HepG2 (cell line): ENCODE results near the gene EMILIN3. TPM values are rescaled to one million over a fixed set of nuclear protein-coding genes. Genes with fewer than 3 reads are reported as not detected.
A peak's percentile ranks its signal among the peaks of the same experiment; 100 is the strongest.

Experiments used
- CCDC6 ChIP-seq: sonication (generic); formaldehyde crosslinking; IDR thresholded peaks from 2 replicates; pipeline ENCODE4 v1.8.1; 2022; ENCODE audit warnings: mild to moderate bottlenecking, missing genetic modification reagents, moderate library complexity
- IKZF4 ChIP-seq: sonication (generic); formaldehyde crosslinking; IDR thresholded peaks from 2 replicates; pipeline ENCODE4 v1.5.1; 2020; ENCODE audit warnings: borderline replicate concordance, mild to moderate bottlenecking, low read depth, missing genetic modification reagents; ENCODE audit errors: not compliant biosample characterization
- IKZF5 ChIP-seq: IDR thresholded peaks from 2 replicates; pipeline ENCODE4 v1.6.1; 2018; ENCODE audit warnings: missing genetic modification reagents, mild to moderate bottlenecking, missing compliant biosample characterization
- JARID2 ChIP-seq: sonication (generic); formaldehyde crosslinking; IDR thresholded peaks from 2 replicates; pipeline ENCODE4 v1.8.1; 2023; ENCODE audit warnings: missing genetic modification reagents, inconsistent platforms; ENCODE audit not compliant: insufficient replicate concordance
- KAT8 ChIP-seq: IDR thresholded peaks from 2 replicates; pipeline ENCODE4 v1.6.1; 2016; ENCODE audit warnings: missing genetic modification reagents, missing compliant biosample characterization
- MAFK ChIP-seq, 2 experiments: IDR thresholded peaks in 1 of 2; conservative IDR thresholded peaks in 1 of 2; 2 replicates each; pipeline ENCODE4 v1.6.1; 2011; ENCODE audit warnings: improper control_type of control experiment in 2 of 2, low read length in 2 of 2
- MED13 ChIP-seq: sonication (generic); formaldehyde crosslinking; IDR thresholded peaks from 2 replicates; pipeline ENCODE4 v1.5.0; 2020; ENCODE audit warnings: missing genetic modification reagents
- NFKBIZ ChIP-seq: IDR thresholded peaks from 2 replicates; pipeline ENCODE4 v1.6.1; 2018; ENCODE audit warnings: missing genetic modification reagents, missing compliant biosample characterization
- NR3C1 ChIP-seq: sonication (generic); formaldehyde crosslinking; IDR thresholded peaks from 2 replicates; pipeline ENCODE4 v1.4.0; 2020; ENCODE audit warnings: missing genetic modification reagents
- PAX8 ChIP-seq: sonication (generic); formaldehyde crosslinking; IDR thresholded peaks from 2 replicates; pipeline ENCODE4 v1.8.0; 2022; ENCODE audit warnings: mild to moderate bottlenecking, missing genetic modification reagents, borderline replicate concordance
- PPARG ChIP-seq: conservative IDR thresholded peaks from 2 replicates; pipeline ENCODE4 v1.6.1; 2016; ENCODE audit warnings: missing biosample characterization, missing genetic modification reagents
- RCOR2 ChIP-seq: IDR thresholded peaks from 2 replicates; pipeline ENCODE4 v1.6.1; 2016; ENCODE audit warnings: missing biosample characterization, missing genetic modification reagents
- RXRB ChIP-seq: IDR thresholded peaks from 2 replicates; pipeline ENCODE4 v1.6.1; 2016; ENCODE audit warnings: borderline replicate concordance, missing genetic modification reagents, missing compliant biosample characterization
- SMAD9 ChIP-seq: sonication (generic); formaldehyde crosslinking; IDR thresholded peaks from 2 replicates; pipeline ENCODE4 v1.5.1; 2020; ENCODE audit warnings: mild to moderate bottlenecking, missing genetic modification reagents
- U2AF1 ChIP-seq: fragments of 200-400 bp; formaldehyde crosslinking; optimal IDR thresholded peaks from 2 replicates; pipeline ENCODE3; 2017; ENCODE audit warnings: mild to moderate bottlenecking, low read depth, low read length
- ZFP36L2 ChIP-seq: sonication (generic); formaldehyde crosslinking; IDR thresholded peaks from 2 replicates; pipeline ENCODE4 v1.4.0; 2020; ENCODE audit warnings: missing genetic modification reagents
- ZNF260 ChIP-seq: sonication (generic); formaldehyde crosslinking; IDR thresholded peaks from 2 replicates; pipeline ENCODE4 v1.4.0; 2020; ENCODE audit warnings: missing genetic modification reagents, low read depth, mild to moderate bottlenecking, borderline replicate concordance
- ZNF609 ChIP-seq: sonication (generic); formaldehyde crosslinking; IDR thresholded peaks from 2 replicates; pipeline ENCODE4 v1.4.0; 2020; ENCODE audit warnings: mild to moderate bottlenecking, missing genetic modification reagents, borderline replicate concordance
- ZNF768 ChIP-seq: sonication (generic); formaldehyde crosslinking; IDR thresholded peaks from 2 replicates; pipeline ENCODE4 v1.4.0; 2020; ENCODE audit warnings: missing genetic modification reagents
- polyA plus RNA-seq, 8 experiments: library from polyadenylated mRNA; depleted of rRNA in 3 of 8; stranded (reverse) in 7 of 8; unstranded in 1 of 8; fragments of >200 nt; fragmentation: Illumina TruSeq in 4 of 8; extraction: Trizol in 4 of 8; gene quantifications; 2 replicates each; pipeline versions ENCODE4 v1.2.1 to v1.2.3, GENCODE V29; 2011 to 2016; ENCODE audit warnings: low read depth in 4 of 8, missing spikeins in 1 of 8, mixed read lengths in 1 of 8; ENCODE audit not compliant: insufficient read depth in 1 of 8
- total RNA-seq, 5 experiments: library from RNA; depleted of rRNA; stranded (reverse); fragments of >200 nt; fragmentation: Illumina TruSeq; extraction: Trizol; gene quantifications; 2 replicates each; pipeline ENCODE4 v1.2.3, GENCODE V29; 2016; ENCODE audit warnings: low read depth in 1 of 5
- TF ChIP-seq, protein P1 (sequence below): sonication (generic); formaldehyde crosslinking; IDR thresholded peaks from 2 replicates; pipeline ENCODE4 v1.4.0; 2020; ENCODE audit warnings: missing genetic modification reagents
- TF ChIP-seq, protein P2 (sequence below): sonication (generic); formaldehyde crosslinking; IDR thresholded peaks from 2 replicates; pipeline ENCODE4 v1.4.0; 2020; ENCODE audit warnings: missing genetic modification reagents

Gene EMILIN3
- total and polyA plus RNA-seq, 2 of the 13 experiments (the other 11 are each of a cell fraction or from before 2014, with no cell fraction given), result 0.25 to 0.29 TPM

- TF ChIP-seq SMAD9 (CRISPR knock-in tag), result no peak
- no peak for TF ChIP-seq U2AF1
- TF ChIP-seq, protein P1, sequence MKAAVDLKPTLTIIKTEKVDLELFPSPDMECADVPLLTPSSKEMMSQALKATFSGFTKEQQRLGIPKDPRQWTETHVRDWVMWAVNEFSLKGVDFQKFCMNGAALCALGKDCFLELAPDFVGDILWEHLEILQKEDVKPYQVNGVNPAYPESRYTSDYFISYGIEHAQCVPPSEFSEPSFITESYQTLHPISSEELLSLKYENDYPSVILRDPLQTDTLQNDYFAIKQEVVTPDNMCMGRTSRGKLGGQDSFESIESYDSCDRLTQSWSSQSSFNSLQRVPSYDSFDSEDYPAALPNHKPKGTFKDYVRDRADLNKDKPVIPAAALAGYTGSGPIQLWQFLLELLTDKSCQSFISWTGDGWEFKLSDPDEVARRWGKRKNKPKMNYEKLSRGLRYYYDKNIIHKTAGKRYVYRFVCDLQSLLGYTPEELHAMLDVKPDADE, result no peak
- peak; percentile 87 for TF ChIP-seq IKZF5 (CRISPR knock-in tag)
- TF ChIP-seq MAFK (conservative IDR thresholded peaks at IDR 0.05 in 1 of 2, IDR thresholded peaks at IDR 0.05 in 1 of 2; ENCODE audit: low read length in 2 of 2), result no peak
- TF ChIP-seq RCOR2 (CRISPR knock-in tag), result no peak
- no peak; the same call in 1 of the 2 replicates for TF ChIP-seq PAX8 (CRISPR knock-in tag)
- no peak for TF ChIP-seq NR3C1
- TF ChIP-seq ZNF609 (CRISPR knock-in tag), result peak; percentile 1; the same call in 1 of the 2 replicates
- TF ChIP-seq ZFP36L2 (CRISPR knock-in tag), result no peak
- TF ChIP-seq, protein P2, sequence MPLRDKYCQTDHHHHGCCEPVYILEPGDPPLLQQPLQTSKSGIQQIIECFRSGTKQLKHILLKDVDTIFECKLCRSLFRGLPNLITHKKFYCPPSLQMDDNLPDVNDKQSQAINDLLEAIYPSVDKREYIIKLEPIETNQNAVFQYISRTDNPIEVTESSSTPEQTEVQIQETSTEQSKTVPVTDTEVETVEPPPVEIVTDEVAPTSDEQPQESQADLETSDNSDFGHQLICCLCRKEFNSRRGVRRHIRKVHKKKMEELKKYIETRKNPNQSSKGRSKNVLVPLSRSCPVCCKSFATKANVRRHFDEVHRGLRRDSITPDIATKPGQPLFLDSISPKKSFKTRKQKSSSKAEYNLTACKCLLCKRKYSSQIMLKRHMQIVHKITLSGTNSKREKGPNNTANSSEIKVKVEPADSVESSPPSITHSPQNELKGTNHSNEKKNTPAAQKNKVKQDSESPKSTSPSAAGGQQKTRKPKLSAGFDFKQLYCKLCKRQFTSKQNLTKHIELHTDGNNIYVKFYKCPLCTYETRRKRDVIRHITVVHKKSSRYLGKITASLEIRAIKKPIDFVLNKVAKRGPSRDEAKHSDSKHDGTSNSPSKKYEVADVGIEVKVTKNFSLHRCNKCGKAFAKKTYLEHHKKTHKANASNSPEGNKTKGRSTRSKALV, result no peak
- TF ChIP-seq ZNF768 (CRISPR knock-in tag), result peak; percentile 23; the same call in 1 of the 2 replicates
- peak; percentile 93 for TF ChIP-seq KAT8 (CRISPR knock-in tag)
- no peak; the same call in 1 of the 2 replicates for TF ChIP-seq MED13 (CRISPR knock-in tag)
- TF ChIP-seq CCDC6, result no peak
- TF ChIP-seq ZNF260 (CRISPR knock-in tag), result no peak
- no peak for TF ChIP-seq JARID2 (CRISPR knock-in tag)
- peak; percentile 67; the same call in 1 of the 2 replicates for TF ChIP-seq RXRB (CRISPR knock-in tag)
- TF ChIP-seq IKZF4 (CRISPR knock-in tag), result peak; percentile 9
- no peak; the same call in 1 of the 2 replicates for TF ChIP-seq NFKBIZ (CRISPR knock-in tag)
- TF ChIP-seq PPARG (CRISPR knock-in tag), result peak; percentile 1; the same call in 1 of the 2 replicates
Observed at GRCh38 chr20:41340327-41341055, 26.1 kb downstream of the EMILIN3 start, which contains the start of gene LPIN3 (continued).
